Activated CD4-positive, CD25-positive, alpha-beta regulatory T cell (primary cell): Measurements from ENCODE around the gene MSRB3.
"Not testable (repeated sequence)": the region's sequence is repeated elsewhere in the genome, so short reads cannot be mapped to it uniquely, and the experiment has no call there.

Experiments
- DNase-seq, 4 experiments: peaks; one replicate each; lab custom pipeline; 2025; lab: John Stamatoyannopoulos, UW

MSRB3 gene

DNA sequence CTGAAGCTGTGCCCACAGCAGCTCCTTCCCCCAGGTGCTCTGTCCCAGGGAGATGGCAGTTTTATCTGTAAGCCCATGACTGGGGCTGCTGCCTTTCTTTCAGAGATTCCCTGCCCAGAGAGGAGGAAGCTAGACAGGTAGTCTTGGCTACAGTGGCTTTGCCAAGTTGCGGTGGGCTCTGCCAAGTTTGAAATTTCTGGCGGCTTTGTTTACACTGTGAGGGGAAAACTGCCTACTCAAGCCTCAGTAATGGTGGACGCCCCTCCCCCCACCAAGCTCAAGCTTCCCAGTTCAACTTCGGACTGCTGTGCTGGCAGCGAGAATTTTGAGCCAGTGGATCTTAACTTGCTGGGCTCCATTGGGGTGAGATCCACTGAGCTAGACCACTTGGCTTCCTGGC, 124.7 kb downstream of the MSRB3 start:
- DNase-seq: no peak

DNA sequence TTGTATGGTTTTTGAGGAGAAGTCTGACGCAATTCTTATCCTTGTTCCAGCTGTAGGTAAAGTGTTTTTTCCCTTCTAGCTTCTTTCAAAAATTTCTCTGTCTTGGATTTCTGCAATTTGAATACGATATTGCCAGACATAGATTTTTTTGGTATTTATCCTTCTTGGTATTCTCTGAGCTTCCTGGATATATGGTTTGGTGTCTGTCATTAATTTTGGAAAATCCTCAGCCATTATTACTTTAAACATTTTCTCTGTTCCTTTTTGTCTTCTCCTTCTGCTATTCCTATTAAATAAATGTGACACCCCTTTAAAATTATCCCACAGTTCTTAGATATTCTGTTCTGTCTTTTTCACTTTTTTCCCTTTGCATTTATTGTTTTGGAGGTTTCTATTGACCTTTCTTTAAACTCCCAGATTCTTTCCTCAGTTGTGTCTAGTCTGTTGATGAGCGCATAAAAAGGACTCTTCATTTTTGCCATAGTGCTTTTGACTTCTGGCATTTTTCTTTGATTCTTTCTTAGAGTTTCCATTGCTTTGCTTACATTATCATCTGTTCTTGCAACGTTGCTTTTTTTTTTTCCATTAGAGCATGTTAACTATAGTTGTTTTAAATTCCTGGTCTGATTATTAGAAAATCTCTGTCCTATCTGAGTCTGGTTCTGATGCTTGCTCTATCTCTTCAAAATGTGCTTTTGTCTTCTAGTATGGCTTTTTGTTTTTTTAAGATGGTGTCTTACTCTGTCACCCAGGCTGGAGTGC, 129.1 kb downstream of the MSRB3 start:
- DNase-seq: no peak

DNA sequence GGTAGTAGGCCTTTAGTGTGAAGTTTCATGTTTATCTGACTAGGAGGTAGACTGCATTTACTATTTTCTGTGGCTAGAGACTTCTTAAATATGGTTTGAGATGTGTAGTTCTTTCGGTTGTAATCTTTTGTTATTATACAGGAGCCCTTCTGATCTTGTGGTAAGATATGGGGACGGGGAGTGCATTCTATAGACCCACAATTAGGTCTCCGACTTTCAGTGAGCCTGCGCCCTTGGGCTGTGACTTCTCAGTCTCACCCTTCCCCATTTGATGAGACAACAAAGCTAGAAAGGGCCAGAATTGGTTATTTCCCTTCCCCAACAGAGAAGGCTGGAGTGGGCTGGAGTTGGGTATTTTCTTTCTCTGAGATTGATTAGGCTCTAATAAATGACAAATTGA, 130.0 kb downstream of the MSRB3 start:
- DNase-seq: no peak

DNA sequence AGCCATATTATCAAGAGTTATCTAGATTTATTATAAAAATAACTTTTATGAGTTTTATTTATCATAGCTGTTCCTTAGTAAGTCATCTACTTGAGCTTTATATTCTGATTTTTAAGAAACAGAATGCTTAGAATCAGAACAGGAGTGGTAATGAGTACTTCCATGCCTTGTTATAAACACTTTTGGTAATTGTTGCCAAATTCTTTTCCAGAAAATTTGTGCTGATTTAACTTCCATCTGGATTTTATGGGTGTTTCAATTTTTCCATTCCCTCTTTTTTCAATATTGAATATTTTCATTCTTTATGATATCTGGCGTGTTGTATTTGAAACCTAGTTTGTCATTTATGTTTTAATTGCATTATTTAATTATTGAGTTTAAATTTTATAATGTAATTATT, 131.2 kb downstream of the MSRB3 start:
- DNase-seq: no peak

DNA sequence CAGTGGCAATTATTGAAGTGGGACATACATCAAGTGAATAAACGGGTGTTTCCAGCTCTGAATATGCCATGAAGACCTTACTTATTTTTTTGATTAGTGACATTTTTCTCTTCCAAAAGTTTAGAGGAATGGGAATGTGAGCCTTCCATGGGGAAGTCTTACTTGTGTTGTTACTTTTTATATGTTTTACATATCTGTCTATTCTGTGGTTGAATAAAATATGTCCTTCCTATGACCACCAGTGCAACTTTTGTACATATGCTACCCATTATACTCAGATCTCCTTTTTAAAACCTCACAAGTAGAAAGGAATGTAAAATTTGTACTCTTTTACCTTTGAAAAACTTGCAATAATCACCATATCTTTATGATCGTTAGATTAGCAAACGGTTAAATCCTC, 132.7 kb downstream of the MSRB3 start:
- DNase-seq: no peak

DNA sequence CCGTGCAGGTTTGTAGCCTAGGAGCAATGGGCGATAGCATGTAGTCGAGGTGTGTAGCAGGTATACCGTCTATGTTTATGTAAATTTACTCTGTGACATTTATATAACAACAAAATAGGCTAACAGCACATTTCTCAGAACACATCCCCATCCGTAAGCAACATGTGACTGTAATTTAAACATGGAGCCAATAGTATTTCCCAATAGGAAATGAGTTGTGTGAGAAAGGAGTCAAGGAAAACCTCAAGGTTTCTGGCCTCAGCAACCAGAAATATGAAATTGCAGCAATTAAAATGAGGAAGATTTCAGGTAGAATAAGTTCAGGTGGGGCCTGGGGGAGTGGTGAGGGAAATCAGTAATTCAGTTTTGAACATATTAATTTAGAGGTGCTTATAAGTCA, 136.0 kb downstream of the MSRB3 start:
- DNase-seq: no peak

DNA sequence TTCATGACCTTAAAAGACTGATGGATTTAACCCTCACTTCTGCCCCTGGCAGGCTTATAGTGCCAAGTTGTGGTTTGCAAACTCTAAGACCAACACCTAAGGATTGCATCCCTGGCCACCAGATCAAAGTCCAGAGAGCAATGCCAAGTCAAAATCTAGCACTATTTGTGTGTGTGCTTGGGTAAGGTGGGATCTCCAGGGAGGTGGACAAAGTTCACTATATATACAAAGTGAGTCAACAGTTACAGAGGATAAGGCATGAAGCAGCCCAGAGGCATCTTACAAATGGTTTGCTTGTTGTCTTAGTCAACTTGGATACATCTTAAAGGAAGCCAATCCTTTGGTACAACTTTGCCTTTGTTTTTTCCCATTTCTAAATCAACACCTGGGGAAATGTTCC, 137.3 kb downstream of the MSRB3 start:
- no peak for DNase-seq

DNA sequence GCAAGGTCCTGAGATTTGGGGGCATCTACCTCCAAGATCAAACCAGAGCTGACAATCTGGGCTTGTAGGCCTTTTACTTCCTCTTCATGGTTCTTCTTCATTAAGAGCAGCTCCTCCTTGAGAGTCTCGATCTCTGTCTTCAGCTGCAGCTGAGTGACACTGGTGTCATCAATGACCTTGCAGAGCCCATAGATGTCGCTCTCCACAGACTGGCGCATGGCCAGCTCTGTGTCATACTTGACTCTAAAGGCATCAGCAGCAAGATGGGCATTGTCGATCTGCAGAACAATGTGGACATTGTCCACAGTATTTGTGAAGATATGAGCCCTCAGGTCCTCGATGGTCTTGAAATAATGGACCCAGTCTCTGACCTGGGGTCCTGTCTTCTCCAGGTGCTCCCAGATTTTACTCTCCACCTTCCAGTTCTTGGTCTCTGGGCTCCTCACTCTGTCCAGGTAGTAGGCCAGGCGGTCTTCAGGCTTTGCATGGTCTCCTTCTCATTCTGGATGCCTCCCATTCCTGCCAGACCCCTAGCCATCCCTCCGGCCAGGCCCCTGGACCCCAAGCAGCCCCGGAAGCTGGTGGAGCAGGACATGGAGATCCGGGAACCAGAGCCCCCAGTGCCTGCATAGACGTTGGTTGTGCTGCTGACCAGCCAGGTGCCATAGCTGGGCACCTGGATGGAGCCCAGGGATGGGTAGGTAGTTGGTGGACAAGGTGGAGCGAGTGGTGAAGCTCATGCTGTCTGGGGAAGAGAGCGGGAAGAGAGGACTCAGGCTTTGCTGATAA, 141.0 kb downstream of the MSRB3 start:
- no peak for DNase-seq

DNA sequence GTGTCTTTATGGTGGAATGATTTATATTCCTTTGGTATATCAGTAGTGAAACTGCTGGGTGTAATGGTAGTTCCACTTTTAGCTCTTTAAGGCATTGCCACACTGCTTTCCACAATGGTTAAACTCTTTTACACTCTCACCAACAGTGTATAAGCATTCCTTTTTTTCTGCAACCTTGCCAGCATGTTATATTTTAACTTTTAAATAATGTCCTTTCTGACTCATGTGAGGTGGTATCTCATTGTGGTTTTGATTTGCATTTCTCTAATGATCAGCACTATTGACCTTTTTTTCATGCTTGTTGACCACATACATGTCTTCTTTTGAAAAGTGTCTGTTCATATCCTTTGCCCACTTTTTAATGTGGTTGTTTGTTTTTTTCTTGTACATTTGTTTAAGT, 142.5 kb downstream of the MSRB3 start:
- no peak for DNase-seq

DNA sequence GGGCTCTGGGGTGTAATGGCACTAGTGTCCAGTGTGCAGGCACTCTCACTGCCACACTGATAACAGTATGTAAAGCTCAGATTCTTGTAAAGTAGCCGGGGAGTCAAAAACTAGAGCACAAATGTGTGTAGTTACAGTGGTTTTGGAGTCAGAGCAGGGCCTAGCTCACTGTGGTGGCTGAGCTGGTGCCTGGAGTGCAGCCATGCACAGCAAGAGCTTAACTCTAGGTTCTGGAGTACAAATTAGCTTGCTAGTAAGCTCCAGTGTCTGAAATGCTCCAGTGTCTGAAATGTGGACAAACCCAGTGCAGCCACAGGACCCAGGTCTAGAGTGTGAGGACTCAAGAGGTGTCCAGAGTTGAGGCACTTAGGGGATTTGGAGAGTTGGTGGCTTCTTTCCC, 149.2 kb downstream of the MSRB3 start:
- DNase-seq: no peak

DNA sequence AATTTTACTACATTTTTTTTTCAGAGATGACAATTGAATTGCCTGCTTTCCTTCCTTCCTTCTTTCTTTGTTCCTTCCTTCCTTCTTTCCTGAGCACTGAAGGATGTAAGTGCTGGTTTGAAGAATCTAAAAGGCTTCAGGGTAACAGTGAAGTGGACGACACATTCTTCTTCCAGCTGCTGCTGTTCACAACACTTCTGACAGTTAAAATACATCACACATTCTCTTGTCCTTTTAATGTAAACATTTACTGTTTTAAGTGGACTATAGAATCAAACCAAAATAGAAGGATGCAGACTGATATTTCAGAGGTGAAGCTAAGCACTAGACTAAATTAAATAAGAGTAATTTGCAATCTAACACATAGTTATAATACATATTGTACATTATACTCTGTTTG, 151.5 kb downstream of the MSRB3 start:
- no peak for DNase-seq

DNA sequence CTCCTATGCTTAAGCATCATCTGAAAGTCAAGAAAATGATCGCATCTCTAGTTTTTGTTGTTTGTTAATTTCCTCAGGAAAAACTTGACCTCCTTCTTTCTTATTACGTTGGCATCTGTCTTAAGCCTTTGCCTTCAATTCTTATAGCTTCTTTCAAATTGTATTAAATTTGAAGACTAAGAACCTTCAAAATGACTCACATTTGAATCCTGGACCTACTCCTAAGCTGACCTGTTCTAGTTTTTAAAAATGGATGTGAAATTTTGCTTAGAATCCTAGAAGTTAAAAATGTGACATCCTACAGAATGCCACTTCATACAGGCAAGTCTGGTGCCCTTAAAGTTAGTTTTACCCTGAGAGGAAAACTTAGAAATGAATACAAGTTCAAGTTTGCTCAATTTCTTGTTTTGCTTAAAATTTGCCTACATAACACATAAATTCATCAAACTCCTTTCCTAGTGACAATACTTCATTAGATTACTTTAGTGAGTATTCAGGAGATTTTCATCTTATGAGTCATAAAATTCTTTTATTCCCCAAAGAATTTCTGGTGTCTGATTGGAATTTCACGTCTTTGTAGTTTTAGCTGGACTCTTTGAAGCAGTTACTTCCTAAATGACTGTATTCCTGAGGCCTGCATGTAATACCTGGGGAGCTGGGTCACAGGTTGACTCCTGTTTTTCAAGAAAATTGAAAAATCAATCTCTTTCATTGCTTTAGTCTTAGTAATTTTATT, 152.3 kb downstream of the MSRB3 start:
- no peak for DNase-seq

DNA sequence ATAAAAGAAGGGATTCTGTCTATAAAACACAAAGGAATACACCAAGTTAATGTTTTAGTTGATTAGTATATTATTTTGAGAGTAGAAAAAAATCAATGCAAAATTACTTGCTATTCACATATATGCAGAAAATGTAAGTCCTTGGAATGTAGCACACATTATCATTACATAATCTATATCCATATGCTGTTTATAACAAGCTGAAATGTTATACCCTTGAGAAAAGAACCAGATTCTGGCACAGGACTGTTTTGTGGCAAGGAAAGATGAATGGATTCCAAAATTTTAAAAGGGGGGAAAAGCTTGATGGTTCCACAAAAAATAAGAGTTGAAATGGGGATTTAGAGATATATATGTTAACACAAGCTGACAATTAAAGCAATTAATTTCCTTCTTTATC, 153.6 kb downstream of the MSRB3 start:
- no peak for DNase-seq

DNA sequence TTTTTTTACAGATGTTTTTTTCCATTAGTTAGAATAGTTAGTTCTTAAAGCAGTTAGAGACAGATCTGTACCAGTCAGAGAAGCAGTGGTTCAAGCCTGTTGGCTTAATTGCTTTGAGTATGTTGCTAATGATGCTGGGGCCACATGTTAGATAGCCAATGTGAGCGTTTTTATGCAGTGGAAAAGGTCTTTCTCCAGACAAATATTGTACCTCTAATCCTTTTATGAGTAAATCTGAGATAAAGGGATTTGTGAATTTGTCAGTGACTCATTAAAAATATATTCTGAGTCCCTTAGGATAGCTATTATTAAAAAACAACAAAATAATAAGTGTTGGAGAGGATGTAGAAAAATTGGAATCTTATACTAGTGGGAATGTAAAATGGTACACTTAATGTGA, 154.2 kb downstream of the MSRB3 start:
- no peak for DNase-seq

DNA sequence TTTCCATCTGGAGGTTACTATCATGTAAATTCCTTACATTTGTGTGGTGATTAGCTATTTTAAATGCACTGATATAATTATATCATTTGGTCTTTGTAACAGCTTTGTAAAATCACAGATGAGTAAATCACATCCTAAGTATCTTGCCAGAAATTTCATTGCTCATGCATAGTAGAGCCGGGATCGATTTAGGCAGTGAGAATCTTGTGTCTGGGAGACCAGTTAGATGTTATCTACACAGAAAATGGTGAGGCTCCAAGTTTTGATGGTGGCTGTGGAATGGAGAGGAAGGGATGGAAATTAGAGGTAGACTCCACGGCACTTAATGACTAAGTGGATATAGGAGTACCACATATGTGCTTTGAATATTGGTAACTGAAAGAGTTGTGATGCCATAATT, 156.3 kb downstream of the MSRB3 start:
- no peak for DNase-seq

DNA sequence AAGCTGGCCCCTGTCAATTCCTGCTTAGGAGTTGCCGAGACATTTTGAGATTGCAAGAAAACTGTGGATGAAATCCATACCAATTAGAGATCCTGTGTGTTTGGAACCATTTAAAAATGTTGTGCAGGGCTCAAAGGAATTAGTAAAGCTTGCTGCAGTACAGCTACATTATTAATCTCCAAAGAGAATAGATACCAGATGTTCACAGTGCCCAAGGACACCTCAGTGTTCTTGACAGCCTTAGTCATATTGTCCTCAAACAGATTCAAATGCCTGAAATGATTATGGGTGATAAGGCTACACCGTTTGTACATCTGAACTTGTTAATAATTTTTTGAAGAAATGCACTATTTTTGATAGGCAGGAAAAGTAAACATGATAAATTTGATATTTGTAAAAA, 164.6 kb downstream of the MSRB3 start:
- no peak for DNase-seq

DNA sequence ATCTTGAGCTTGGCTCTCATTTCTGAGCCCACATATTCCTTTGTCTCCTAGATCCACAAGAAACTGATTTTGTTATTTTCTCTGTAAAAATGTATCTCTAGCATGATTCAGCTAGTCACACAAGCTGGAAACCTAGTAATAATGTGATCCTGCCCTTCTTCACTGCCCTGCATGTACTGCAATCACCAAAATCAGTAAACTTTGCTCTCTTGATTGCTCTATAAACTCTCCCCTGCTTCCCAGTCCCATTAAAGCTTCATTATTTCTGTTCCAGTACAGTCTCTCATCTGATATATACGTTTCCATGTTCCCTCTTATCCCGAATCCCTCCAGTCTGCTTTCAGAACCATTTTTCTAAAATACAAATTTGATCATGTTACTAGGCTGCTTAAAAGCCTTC, 166.5 kb downstream of the MSRB3 start:
- no peak for DNase-seq

DNA sequence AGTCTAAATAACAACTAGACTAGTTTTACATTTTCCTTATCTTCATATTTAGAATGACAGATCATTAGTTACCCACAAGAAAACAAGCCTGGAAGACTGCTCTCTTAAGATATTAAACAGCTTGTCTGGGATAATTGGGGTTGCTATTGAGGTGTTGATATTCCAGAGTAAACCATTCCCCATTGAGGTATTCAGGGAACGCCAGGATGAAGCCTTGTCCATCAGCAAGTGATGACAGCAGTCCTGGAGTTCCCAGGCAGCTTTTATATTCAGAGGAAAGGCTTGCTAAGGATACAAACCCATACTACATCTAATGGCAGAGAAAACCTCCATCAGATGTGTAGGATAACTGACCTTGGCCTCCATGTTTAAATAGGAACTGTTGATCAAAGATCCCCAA, 168.4 kb downstream of the MSRB3 start:
- DNase-seq: no peak

DNA sequence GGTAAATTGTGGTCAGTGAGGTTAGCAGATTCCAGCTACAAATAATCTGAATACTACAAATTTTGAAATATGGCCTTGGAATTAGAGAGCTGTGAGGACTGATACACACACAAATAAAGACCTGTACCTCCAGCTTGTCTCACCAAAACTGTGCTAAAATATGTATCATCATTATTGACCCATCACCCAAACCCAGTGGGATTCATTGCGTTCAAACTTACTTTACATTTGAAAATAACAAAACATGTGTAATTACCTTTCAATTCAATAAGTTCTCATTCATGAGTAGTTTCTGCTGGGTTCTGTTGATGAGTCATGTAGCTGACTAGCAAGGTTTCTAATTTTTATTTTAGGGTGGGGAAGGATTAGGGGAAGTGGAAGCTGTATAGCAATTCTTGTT, 170.9 kb downstream of the MSRB3 start:
- DNase-seq: no peak

DNA sequence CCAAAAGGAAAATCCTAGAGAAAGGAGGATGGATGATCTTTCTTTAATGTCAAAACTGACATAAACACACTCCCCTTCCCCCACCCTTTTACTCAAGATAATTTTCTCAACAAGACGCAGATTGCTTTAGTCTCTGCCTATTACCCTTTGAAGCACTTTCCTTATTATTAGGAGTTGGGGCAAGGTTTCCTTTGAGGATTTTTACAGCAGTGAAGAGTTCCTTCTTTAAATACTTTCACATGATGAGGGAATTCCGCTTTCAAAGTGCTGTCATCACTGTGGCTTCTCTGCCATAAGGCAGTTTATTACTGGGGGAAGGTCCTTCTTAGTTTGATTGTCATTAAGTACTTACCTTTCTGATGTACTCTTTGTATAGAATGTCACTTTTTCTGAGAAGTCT, 172.1 kb downstream of the MSRB3 start:
- no peak for DNase-seq

DNA sequence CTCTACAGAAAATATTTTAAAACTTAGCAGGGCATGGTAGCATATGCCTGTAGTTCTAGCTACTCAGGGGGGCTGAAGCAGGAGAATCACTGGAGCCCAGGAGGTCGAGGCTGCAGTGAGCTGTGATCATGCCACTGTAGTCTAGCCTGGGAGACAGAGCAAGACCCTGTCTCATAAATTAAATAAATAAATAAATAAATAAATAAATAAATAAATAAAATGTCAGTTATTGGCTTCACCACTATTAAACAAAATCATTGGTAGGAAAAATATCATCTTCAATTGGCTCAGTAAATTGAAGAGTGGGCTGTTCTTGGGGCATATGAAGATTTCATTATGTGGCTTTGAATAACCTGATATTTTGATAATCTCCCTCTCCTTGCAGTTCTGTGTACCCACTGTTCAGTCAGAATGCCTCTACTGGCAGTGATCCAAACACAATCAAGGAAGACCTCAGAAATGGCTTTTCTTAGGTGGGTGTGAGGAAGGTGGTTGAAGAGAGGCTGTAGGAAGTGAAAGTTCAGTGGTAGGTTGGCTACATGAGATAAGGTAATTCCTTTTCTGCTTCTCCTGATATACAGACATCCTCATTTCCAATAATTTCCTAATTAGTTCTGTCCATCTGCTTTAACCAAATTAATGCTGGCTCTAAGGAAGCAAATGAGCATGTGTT, 175.8 kb downstream of the MSRB3 start:
- no peak for DNase-seq

DNA sequence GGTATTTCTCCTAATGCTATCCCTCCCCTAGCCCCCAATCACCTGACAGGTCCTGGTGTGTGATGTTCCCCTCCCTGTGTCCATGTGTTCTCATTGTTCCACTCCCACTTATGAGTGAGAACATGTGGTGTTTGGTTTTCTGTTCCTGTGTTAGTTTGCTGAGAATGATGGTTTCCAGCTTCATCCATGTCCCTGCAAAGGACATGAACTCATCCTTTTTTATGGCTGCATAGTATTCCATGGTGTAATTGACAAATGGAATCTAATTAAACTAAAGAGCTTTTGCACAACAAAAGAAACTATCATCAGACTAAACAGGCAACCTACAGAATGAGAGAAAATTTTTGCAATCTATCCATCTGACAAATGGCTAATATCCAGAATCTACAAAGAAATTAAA, 178.9 kb downstream of the MSRB3 start:
- DNase-seq: not testable (repeated sequence)

DNA sequence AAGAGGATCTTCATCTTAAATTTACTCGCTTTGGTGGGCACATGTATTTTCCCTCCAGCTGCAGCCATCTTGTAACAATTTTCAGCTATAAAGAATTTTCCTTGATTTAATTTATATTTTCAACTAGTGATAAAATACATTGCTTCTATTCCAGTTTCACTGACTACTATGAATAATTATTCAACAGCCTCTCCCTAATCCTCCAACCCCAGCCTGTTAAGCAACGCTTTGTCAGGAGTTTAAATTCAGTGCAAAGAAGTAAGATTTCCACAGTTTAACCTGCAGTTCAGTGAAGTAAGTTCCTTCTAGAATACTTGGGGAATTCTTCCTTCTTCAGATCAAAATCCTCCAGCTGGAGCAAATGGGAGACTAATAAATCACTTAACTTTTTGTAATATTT, 180.2 kb downstream of the MSRB3 start:
- no peak for DNase-seq
